ENCODE measurements around the gene POLR1C.

The POLR1C gene

GRCh38 chr6:43516367-43516696, 557 bp upstream of the POLR1C start:
- TF ChIP-seq POLR2AphosphoS5 (IDR thresholded peaks at IDR 0.05; ENCODE audit: low read depth, low read length): no peak
- TF ChIP-seq SIN3A (IDR thresholded peaks at IDR 0.05; ENCODE audit: borderline replicate concordance, insufficient read depth, low read length): no peak
- TF ChIP-seq FOXP2 (optimal IDR thresholded peaks at IDR 0.05; ENCODE audit: borderline replicate concordance, extremely low read depth, extremely low read length, insufficient read depth): no peak
- no peak for TF ChIP-seq TAF1 (IDR thresholded peaks at IDR 0.05; ENCODE audit: borderline replicate concordance, insufficient read depth, low read length)

GRCh38 chr6:43517505-43518357, 842 bp downstream of the POLR1C start:
- TF ChIP-seq FOXP2 (optimal IDR thresholded peaks at IDR 0.05; ENCODE audit: borderline replicate concordance, extremely low read depth, extremely low read length, insufficient read depth): no peak
- no peak for TF ChIP-seq REST (IDR thresholded peaks at IDR 0.05; ENCODE audit: insufficient read depth in 1 of 2, low read depth in 2 of 2, low read length in 2 of 2)
- TF ChIP-seq POLR2AphosphoS5 (IDR thresholded peaks at IDR 0.05; ENCODE audit: low read depth, low read length): no peak
- peak; percentile 35; the same call in 1 of the 2 replicates for TF ChIP-seq TAF1 (IDR thresholded peaks at IDR 0.05; ENCODE audit: borderline replicate concordance, insufficient read depth, low read length)
- TF ChIP-seq SIN3A (IDR thresholded peaks at IDR 0.05; ENCODE audit: borderline replicate concordance, insufficient read depth, low read length): 0 out of 2 replicates have a peak, but pooled peaks have one; percentile 44

GRCh38 chr6:43520097-43520496, 3.2 kb downstream of the POLR1C start:
- no peak for TF ChIP-seq FOXP2 (optimal IDR thresholded peaks at IDR 0.05; ENCODE audit: borderline replicate concordance, extremely low read depth, extremely low read length, insufficient read depth)
- TF ChIP-seq POLR2AphosphoS5 (IDR thresholded peaks at IDR 0.05; ENCODE audit: low read depth, low read length): 0 out of 2 replicates have a peak, but pooled peaks have one; percentile 4

- no peak for TF ChIP-seq REST (IDR thresholded peaks at IDR 0.05; ENCODE audit: insufficient read depth in 1 of 2, low read depth in 2 of 2, low read length in 2 of 2)
Observed at GRCh38 chr6:43521836-43522235, 4.9 kb downstream of the POLR1C start.

- TF ChIP-seq TAF1 (IDR thresholded peaks at IDR 0.05; ENCODE audit: borderline replicate concordance, insufficient read depth, low read length) (no peak), POLR2AphosphoS5 (IDR thresholded peaks at IDR 0.05; ENCODE audit: low read depth, low read length) (peak; percentile 39; the same call in 1 of the 2 replicates)
Observed at GRCh38 chr6:43522547-43523261, 5.8 kb downstream of the POLR1C start.

GRCh38 chr6:43523284-43523683, 6.4 kb downstream of the POLR1C start:
- TF ChIP-seq REST (IDR thresholded peaks at IDR 0.05; ENCODE audit: insufficient read depth in 1 of 2, low read depth in 2 of 2, low read length in 2 of 2) (no peak), FOXP2 (optimal IDR thresholded peaks at IDR 0.05; ENCODE audit: borderline replicate concordance, extremely low read depth, extremely low read length, insufficient read depth) (no peak), POLR2AphosphoS5 (IDR thresholded peaks at IDR 0.05; ENCODE audit: low read depth, low read length) (no peak), SIN3A (IDR thresholded peaks at IDR 0.05; ENCODE audit: borderline replicate concordance, insufficient read depth, low read length) (no peak), TAF1 (IDR thresholded peaks at IDR 0.05; ENCODE audit: borderline replicate concordance, insufficient read depth, low read length) (no peak)

All from PFSK-1 (cell line).